Adipose tissue (tissue), 3 donors: ENCODE measurements around the gene LRWD1. TPM values are rescaled to one million over a fixed set of nuclear protein-coding genes. Genes with fewer than 3 reads are reported as not detected.
"Not testable (repeated sequence)": the region's sequence is repeated elsewhere in the genome, so short reads cannot be mapped to it uniquely, and the experiment has no call there.

Experiments
- H3K27ac ChIP-seq: one replicate; pipeline ENCODE4 v1.5.1; 2013; ENCODE audit warnings: low read depth, low read length
- WGBS, 3 donors: extraction: QIAGEN DNeasy Blood & Tissue Kit; methylation state at CpG; one replicate each; pipeline ENCODE4 v1.1.7; 2013; 5-methylcytosine and 5-hydroxymethylcytosine counted together
- polyA plus RNA-seq, 3 donors: library from polyadenylated mRNA; stranded (reverse); fragments of 200-250 nt; gene quantifications; one replicate each; pipeline ENCODE4 v1.2.3, GENCODE V29; 2013
- donor health status: healthy with polysubstance abuse.
- donor health status: Bipolar disorder and iron deficiency.
- donor health status: healthy.

The LRWD1 gene
- polyA plus RNA-seq, 3 donors: 7.6 to 15.1 (median 10.4) TPM

- WGBS, 3 donors: 20 to 33% (median 21%) methylated on average over 9 of the region's 9 CpGs
- no peak overlapping the region for H3K27ac ChIP-seq
Observed at GRCh38 chr7:102434039-102434486, 30.7 kb upstream of the LRWD1 start.

- no peak overlapping the region for H3K27ac ChIP-seq
- 90 to 94% (median 93%) methylated on average over 10 of the region's 10 CpGs for WGBS, 3 donors
Observed at GRCh38 chr7:102436118-102436517, 28.7 kb upstream of the LRWD1 start.

DNA sequence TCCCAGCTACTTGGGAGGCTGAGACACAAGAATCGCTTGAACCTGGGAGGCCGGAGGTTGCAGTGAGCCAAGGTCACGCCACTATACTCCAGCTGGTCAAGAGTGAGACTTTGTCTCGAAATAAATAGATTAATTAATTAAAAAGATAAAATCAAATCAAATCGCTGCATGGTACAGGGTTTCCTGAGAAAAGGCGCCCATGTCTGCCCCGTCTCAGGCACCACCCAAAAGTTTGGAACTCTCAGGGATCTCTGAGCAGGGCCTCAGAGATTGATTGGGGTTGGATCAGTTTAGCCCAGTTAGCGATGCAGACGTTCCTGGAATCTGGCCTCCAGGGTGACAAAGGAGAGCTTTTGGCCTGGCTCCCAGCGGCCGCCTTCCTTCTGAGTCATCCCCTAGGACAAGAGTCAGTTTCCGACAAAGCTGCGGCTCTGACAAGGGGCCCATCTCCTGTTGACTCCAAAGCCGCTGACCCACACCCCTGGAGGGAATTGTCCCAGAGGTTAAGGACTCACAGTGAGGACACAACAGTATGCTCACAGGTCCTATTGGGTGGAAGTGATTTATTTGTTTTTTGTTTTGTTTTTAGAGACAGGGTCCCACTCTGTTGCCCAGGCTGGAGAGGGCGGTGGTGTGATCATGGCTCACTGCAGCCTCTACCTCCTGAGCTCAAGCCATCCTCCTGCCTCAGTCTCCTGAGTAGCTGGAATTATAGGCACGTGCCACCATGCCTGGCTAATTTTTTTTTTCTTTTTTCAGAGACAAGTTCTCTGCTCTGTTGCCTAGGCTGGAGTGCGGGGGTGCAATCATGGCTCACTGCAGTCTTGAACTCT is 24.6 kb upstream of the LRWD1 start:
- H3K27ac ChIP-seq: no peak overlapping the region
- WGBS, 3 donors: 71 to 84% (median 82%) methylated on average over 17 of the region's 17 CpGs

- WGBS, 3 donors: 90 to 92% (median 91%) methylated on average over 17 of the region's 17 CpGs
Observed at GRCh38 chr7:102444961-102445673, 19.7 kb upstream of the LRWD1 start.

GRCh38 chr7:102445674-102446071 is 19.1 kb upstream of the LRWD1 start:
- H3K27ac ChIP-seq: no peak overlapping the region
- WGBS, 3 donors: 67 to 72% (median 71%) methylated on average over 2 of the region's 2 CpGs

More at GRCh38 chr7:102444961-102445673, 19.7 kb upstream of the LRWD1 start:
- no peak overlapping the region for H3K27ac ChIP-seq

- WGBS, 3 donors: 92 to 96% (median 93%) methylated on average over 40 to 41 of the region's 41 CpGs
- no peak overlapping the region for H3K27ac ChIP-seq
Observed at GRCh38 chr7:102446387-102447156, 18.2 kb upstream of the LRWD1 start.

- no peak overlapping the region for H3K27ac ChIP-seq
- 89 to 91% (median 89%) methylated on average over 14 of the region's 14 CpGs for WGBS, 3 donors
Observed at GRCh38 chr7:102447311-102447710, 17.5 kb upstream of the LRWD1 start.

GRCh38 chr7:102449136-102449535 is 15.6 kb upstream of the LRWD1 start:
- WGBS, 3 donors: 97 to 98% (median 98%) methylated on average over 15 of the region's 15 CpGs

GRCh38 chr7:102450242-102450641 is 14.5 kb upstream of the LRWD1 start:
- WGBS, 3 donors: 74 to 75% (median 74%) methylated on average over 6 of the region's 6 CpGs
- no peak overlapping the region for H3K27ac ChIP-seq

More at GRCh38 chr7:102449136-102449535, 15.6 kb upstream of the LRWD1 start:
- H3K27ac ChIP-seq: no peak overlapping the region

GRCh38 chr7:102451371-102452054 is 13.3 kb upstream of the LRWD1 start:
- 38 to 62% (median 54%) methylated on average over 21 to 23 of the region's 23 CpGs for WGBS, 3 donors
- H3K27ac ChIP-seq: no peak overlapping the region

GRCh38 chr7:102452451-102452850 is 12.3 kb upstream of the LRWD1 start:
- H3K27ac ChIP-seq: no peak overlapping the region
- WGBS, 3 donors: 86 to 94% (median 91%) methylated on average over 6 of the region's 6 CpGs

DNA sequence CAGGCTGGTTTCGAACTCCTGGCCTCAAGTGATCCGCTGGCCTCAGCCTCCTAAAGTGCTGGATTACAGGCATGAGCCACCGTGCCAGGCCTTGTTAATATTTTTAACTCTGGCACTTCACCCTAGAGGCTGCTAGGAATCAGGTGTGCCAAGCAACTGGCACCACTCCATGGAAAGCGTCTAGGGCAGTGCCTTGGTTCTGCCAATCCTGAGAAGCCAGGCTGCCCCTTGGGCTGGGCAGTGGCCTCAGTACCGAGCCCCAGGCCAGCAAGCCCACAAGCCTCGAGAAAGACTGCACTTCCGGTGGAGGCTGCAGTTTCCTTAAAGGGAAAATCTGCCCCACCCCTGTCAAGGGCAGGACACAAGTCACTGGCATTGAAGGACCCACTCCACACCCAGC is 11.5 kb upstream of the LRWD1 start:
- H3K27ac ChIP-seq: no peak overlapping the region
- WGBS, 3 donors: 70 to 78% (median 71%) methylated on average over 7 of the region's 7 CpGs

GRCh38 chr7:102454468-102454867 is 10.3 kb upstream of the LRWD1 start:
- H3K27ac ChIP-seq: no peak overlapping the region
- 60 to 69% (median 66%) methylated on average over 12 of the region's 12 CpGs for WGBS, 3 donors

- WGBS, 3 donors: 89 to 95% (median 89%) methylated on average over 10 of the region's 10 CpGs
- H3K27ac ChIP-seq: not testable (repeated sequence)
Observed at GRCh38 chr7:102454932-102455331, 9.9 kb upstream of the LRWD1 start.

DNA sequence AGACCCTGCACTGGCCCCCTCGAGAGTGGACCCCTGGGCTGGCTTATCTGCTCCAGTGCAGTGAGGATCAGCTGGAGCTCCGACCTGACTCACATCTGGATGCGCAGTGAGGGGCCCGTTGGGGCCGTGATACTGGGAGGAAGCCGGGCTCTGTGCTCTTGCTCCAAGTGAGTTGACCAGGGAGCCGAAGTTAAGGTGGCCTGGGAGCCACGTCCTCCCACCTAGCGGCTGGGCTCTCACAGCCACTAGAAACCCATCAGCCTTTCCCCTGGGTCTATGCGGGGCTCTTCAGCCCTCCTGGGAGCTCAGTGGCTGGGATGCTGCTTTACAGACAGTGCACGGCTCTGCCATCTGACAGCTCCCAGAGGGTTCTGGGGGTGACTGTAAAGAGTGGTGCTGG is 9.2 kb upstream of the LRWD1 start:
- H3K27ac ChIP-seq: no peak overlapping the region
- 81 to 87% (median 86%) methylated on average over 11 of the region's 11 CpGs for WGBS, 3 donors

GRCh38 chr7:102456327-102456726 is 8.5 kb upstream of the LRWD1 start:
- WGBS, 3 donors: 83 to 90% (median 88%) methylated on average over 10 of the region's 10 CpGs
- no peak overlapping the region for H3K27ac ChIP-seq

DNA sequence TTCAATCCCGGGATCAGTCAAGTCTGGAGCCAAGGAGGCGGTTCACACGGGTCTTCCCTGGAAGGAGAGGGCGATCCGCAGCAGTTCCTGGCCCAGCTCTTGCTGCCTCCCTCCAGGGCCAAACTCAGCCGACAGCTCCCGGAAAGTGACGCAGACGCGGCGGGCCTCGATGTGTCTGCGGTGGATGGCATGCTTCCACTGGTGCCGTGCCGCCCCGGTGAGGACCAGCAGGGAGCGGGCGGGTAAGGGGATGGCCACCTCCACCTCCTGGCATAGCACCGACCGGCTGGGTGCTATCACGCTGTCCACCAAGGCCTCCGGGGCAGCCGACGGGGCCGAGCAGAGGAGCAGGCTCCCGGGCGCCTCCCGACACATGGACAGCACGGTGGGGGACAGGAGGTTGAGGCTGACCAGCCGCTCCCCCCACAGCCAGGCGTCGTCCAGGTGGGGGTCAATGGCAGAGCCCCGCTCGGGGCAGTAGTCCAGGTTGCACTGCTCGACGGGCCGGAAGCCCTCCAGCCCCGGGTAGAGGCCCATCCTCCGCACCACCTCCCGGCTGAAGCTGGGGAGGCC is 7.3 kb upstream of the LRWD1 start:
- 94 to 95% (median 94%) methylated on average over 38 to 40 of the region's 40 CpGs for WGBS, 3 donors

More for the DNA sequence above, 7.3 kb upstream of the LRWD1 start:
- H3K27ac ChIP-seq: no peak overlapping the region
